ENCODE data around the gene KIAA1191.
A peak's percentile ranks its signal among the peaks of the same experiment; 100 is the strongest.
"Not testable (repeated sequence)": the region's sequence is repeated elsewhere in the genome, so short reads cannot be mapped to it uniquely, and the experiment has no call there.

Gene KIAA1191

GRCh38 chr5:176361437-176362232, at the start of gene KIAA1191:
KIAA1191 (minus strand) TSS chr5:176361764; CDS start chr5:176359508, 2,256 bp downstream.
- peak; percentile 94 for DNase-seq
- H3K4me3 ChIP-seq (ENCODE audit: low read depth, low read length): peak within 1 kb of the TSS; percentile 95
- H3K9me3 ChIP-seq (ENCODE audit: severe bottlenecking): no peaks in the 10 kb centered on the region
- peaks cover 33% of the 10 kb centered on the region for H3K36me3 ChIP-seq
- no peaks in the 10 kb centered on the region for H3K27me3 ChIP-seq (ENCODE audit: insufficient read depth, low read depth, severe bottlenecking)
- peak within 1 kb of the TSS; percentile 96 for H3K27ac ChIP-seq
- TF ChIP-seq, protein P1, sequence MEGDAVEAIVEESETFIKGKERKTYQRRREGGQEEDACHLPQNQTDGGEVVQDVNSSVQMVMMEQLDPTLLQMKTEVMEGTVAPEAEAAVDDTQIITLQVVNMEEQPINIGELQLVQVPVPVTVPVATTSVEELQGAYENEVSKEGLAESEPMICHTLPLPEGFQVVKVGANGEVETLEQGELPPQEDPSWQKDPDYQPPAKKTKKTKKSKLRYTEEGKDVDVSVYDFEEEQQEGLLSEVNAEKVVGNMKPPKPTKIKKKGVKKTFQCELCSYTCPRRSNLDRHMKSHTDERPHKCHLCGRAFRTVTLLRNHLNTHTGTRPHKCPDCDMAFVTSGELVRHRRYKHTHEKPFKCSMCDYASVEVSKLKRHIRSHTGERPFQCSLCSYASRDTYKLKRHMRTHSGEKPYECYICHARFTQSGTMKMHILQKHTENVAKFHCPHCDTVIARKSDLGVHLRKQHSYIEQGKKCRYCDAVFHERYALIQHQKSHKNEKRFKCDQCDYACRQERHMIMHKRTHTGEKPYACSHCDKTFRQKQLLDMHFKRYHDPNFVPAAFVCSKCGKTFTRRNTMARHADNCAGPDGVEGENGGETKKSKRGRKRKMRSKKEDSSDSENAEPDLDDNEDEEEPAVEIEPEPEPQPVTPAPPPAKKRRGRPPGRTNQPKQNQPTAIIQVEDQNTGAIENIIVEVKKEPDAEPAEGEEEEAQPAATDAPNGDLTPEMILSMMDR (IDR thresholded peaks at IDR 0.05; ENCODE audit: low read depth, low read length): peak; percentile 39; the same call in 1 of the 2 replicates

DNA sequence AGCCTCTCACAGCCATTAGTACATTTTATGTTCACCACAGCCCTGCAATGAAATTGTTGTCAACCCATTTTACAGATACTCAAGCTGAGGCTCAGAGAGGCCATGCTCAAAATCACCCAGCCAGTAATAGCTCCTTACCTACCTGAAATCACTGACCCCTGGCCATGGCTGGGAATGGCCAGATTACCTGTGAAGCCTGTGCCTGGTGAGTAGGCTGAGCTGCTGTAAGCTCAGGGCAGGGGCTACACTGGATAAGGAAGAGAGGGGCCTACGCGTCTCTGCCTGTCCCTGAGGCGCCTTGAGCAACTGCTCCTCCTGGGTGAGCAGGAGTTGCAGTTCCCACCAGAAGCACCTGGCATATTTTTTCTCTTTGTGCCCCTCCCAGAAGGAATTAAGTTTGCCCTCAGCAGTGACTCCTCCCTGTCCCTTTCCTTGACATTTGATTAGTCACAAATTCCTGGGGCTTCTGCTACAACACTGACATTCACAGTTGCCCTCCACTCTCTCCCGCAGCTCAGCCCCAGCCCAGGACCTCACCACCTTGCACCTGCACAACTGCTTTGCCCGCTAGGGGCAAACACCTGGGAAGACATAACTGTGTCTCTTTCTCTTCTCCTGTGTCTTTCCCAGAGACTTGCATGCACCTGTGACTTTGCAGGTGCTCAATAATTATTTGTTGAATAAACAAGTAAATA, 49.1 kb upstream of the KIAA1191 start:
- peaks cover 3% of the 10 kb centered on the region; the same call in 1 of the 2 replicates for H3K36me3 ChIP-seq
- no peaks in the 10 kb centered on the region for H3K27me3 ChIP-seq (ENCODE audit: insufficient read depth, low read depth, severe bottlenecking)
- H3K27ac ChIP-seq: no peak overlapping the region
- TF ChIP-seq, protein P1 (IDR thresholded peaks at IDR 0.05; ENCODE audit: low read depth, low read length): no peak
- no peak for DNase-seq
- H3K9me3 ChIP-seq (ENCODE audit: severe bottlenecking): no peaks in the 10 kb centered on the region
- no peak overlapping the region for H3K4me3 ChIP-seq (ENCODE audit: low read depth, low read length)

GRCh38 chr5:176409765-176410164, 48.2 kb upstream of the KIAA1191 start:
- Histone ChIP-seq H3K27me3 (ENCODE audit: insufficient read depth, low read depth, severe bottlenecking) (no peaks in the 10 kb centered on the region), H3K36me3 (peaks cover 3% of the 10 kb centered on the region; the same call in 1 of the 2 replicates), H3K27ac (no peak overlapping the region), H3K4me3 (ENCODE audit: low read depth, low read length) (no peak overlapping the region), H3K9me3 (ENCODE audit: severe bottlenecking) (no peaks in the 10 kb centered on the region)
- no peak for DNase-seq
- TF ChIP-seq, protein P1 (IDR thresholded peaks at IDR 0.05; ENCODE audit: low read depth, low read length): no peak

- no peaks in the 10 kb centered on the region for H3K27me3 ChIP-seq (ENCODE audit: insufficient read depth, low read depth, severe bottlenecking)
- DNase-seq: no peak
- H3K36me3 ChIP-seq: peaks cover 3% of the 10 kb centered on the region; the same call in 1 of the 2 replicates
- H3K27ac ChIP-seq: no peak overlapping the region
- no peak overlapping the region for H3K4me3 ChIP-seq (ENCODE audit: low read depth, low read length)
- TF ChIP-seq, protein P1 (IDR thresholded peaks at IDR 0.05; ENCODE audit: low read depth, low read length): no peak
- no peaks in the 10 kb centered on the region for H3K9me3 ChIP-seq (ENCODE audit: severe bottlenecking)
Observed at GRCh38 chr5:176408590-176408989, 47.0 kb upstream of the KIAA1191 start.

DNA sequence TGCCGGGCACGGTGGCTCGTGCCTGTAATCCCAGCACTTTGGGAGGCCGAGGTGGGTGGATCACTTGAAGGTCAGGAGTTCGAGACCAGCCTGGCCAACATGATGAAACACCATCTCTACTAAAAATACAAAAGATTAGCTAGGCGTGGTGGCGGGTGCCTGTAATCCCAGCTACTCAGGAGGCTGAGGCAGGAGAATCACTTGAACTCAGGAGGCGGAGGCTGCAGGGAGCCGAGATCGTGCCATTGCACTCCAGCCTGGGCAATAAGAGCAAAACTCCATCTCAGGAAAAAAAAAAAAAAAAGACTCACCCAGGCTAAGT, 46.6 kb upstream of the KIAA1191 start:
- H3K36me3 ChIP-seq; DNase-seq; H3K9me3 ChIP-seq (ENCODE audit: severe bottlenecking); H3K27me3 ChIP-seq (ENCODE audit: insufficient read depth, low read depth, severe bottlenecking); H3K4me3 ChIP-seq (ENCODE audit: low read depth, low read length); H3K27ac ChIP-seq: not testable (repeated sequence)

GRCh38 chr5:176407456-176408251, 46.1 kb upstream of the KIAA1191 start:
- no peak for DNase-seq
- Histone ChIP-seq H3K27me3 (ENCODE audit: insufficient read depth, low read depth, severe bottlenecking) (no peaks in the 10 kb centered on the region), H3K9me3 (ENCODE audit: severe bottlenecking) (no peaks in the 10 kb centered on the region), H3K36me3 (peaks cover 3% of the 10 kb centered on the region; the same call in 1 of the 2 replicates), H3K4me3 (ENCODE audit: low read depth, low read length) (no peak overlapping the region), H3K27ac (no peak overlapping the region)
- TF ChIP-seq, protein P1 (IDR thresholded peaks at IDR 0.05; ENCODE audit: low read depth, low read length): no peak
